ENCODE data around the gene GYS2.

DNA sequence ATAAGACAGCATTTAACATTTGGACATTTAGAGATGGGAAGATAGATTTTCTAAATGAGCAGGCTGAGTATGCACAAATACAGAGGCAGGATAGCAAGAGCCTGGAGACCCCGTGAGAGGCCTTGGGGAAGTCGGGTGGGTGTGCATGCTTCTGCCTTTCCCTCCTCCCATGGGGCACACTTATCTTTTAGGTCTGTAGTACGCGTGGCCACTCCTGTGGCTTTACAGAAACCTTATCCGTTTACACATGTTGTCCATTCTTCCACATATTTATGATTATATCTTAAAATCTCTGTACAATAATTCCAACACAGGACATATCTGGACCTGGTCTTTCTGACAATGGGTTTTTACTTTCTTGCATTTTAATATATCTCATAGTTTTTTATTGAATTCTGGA is 33.6 kb downstream of the GYS2 start:
- TF ChIP-seq, protein P1, sequence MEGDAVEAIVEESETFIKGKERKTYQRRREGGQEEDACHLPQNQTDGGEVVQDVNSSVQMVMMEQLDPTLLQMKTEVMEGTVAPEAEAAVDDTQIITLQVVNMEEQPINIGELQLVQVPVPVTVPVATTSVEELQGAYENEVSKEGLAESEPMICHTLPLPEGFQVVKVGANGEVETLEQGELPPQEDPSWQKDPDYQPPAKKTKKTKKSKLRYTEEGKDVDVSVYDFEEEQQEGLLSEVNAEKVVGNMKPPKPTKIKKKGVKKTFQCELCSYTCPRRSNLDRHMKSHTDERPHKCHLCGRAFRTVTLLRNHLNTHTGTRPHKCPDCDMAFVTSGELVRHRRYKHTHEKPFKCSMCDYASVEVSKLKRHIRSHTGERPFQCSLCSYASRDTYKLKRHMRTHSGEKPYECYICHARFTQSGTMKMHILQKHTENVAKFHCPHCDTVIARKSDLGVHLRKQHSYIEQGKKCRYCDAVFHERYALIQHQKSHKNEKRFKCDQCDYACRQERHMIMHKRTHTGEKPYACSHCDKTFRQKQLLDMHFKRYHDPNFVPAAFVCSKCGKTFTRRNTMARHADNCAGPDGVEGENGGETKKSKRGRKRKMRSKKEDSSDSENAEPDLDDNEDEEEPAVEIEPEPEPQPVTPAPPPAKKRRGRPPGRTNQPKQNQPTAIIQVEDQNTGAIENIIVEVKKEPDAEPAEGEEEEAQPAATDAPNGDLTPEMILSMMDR (IDR thresholded peaks at IDR 0.05 in 8 of 11, conservative IDR thresholded peaks at IDR 0.05 in 3 of 11) = no peak
- TF ChIP-seq POLR2AphosphoS5 (IDR thresholded peaks at IDR 0.05) = no peak
- no peak for TF ChIP-seq POLR2A (IDR thresholded peaks at IDR 0.05)
